Dermis blood vessel endothelial cell (primary cell): Measurements from ENCODE around the gene ZFP36L2. TPM values are rescaled to one million over a fixed set of nuclear protein-coding genes. Genes with fewer than 3 reads are reported as not detected.

Experiments used
- DNase-seq: peaks from one replicate; pipeline ENCODE4 v3.0.0; 2010
- total RNA-seq: library from RNA; depleted of rRNA; stranded (reverse); fragments of >200 nt; gene quantifications from 2 replicates; pipeline ENCODE4 v1.2.3, GENCODE V29; 2014

The ZFP36L2 gene
- total RNA-seq: 13.1 and 30.7 TPM in 2 replicates

GRCh38 chr2:43226558-43226954 is at the start of gene ZFP36L2:
Gene ZFP36L2 (minus strand): TSS chr2:43226606. CDS start chr2:43226315, 291 bp downstream.
- DNase-seq: peak; percentile 96

DNA sequence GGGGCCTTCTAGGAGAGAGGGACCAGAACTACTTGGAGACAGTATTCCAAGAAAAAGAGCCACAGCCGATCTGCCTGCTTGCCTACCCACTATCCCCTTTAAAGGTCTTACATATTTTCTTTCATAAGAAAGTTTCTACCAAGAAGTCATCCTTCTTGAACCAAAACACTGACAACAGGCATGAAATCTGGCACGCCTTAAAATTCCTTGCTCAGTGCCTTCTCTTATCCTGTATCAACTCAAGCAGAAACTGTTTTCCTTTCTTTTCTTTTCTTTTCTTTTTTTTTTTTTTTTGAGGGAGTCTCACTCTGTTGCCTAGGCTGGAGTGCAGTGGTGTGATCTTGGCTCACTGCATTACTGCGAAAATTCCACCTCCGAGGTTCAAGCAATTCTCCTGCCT is 48.3 kb upstream of the ZFP36L2 start:
- no peak for DNase-seq

DNA sequence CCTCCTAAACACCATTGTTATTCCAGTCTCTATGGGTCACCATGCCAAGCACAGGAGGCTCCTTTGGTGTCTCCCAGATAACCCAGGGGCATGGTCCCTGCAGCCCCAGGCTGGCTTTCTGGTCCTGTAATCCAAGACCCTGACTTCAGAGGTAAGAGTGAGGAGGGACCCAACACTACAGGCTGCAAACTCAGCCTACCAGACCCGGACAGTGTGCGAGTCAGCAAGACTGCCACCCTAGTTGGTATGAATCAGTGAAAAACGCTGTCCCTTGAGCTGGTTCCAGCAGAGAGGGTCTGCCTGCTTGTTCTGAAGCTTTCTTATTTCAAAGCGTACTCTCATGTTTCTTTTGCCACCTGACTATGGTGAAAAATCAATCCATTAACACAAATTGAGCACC is 47.6 kb upstream of the ZFP36L2 start:
- no peak for DNase-seq

GRCh38 chr2:43273529-43273928 is 47.1 kb upstream of the ZFP36L2 start:
- DNase-seq: no peak

DNA sequence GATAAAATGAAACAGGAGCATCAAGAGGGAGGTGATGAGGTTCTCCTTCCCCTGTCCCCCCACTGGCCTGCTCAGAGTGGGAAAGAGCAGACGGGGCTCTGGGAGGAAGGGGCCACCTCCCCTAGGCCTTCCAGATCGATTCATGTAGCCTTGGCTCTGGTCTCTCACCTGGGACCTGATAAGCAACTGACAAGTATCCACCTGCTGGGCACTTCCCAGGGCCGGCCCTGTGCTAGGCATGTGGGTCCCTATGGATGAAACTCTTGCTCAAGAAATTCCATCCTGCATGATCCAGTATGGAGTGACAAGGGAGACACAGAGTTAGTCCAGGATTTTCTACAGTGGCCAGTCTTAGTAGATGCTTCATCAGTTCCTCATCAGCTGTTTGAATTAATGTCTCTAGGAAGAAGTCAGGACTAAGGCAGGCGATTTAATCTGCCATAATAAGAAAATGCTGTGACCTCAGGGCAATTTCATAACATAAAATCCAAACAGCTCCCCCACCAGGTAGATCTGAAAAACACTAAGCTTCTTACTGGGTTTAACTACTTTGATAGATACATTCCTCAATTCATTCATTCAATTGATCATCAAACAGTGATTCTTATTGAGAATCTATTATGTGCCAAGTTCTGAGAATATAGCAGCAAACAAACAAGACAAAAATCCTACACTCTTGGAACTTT is 44.7 kb upstream of the ZFP36L2 start:
- DNase-seq: peak; percentile 13

GRCh38 chr2:43270461-43270860 is 44.1 kb upstream of the ZFP36L2 start:
- no peak for DNase-seq

GRCh38 chr2:43269706-43270105 is 43.3 kb upstream of the ZFP36L2 start:
- peak; percentile 28 for DNase-seq

- DNase-seq: peak; percentile 95
Measured at GRCh38 chr2:43269074-43269572, 42.7 kb upstream of the ZFP36L2 start.

- DNase-seq: no peak
Measured at GRCh38 chr2:43268066-43268953, 41.9 kb upstream of the ZFP36L2 start.

DNA sequence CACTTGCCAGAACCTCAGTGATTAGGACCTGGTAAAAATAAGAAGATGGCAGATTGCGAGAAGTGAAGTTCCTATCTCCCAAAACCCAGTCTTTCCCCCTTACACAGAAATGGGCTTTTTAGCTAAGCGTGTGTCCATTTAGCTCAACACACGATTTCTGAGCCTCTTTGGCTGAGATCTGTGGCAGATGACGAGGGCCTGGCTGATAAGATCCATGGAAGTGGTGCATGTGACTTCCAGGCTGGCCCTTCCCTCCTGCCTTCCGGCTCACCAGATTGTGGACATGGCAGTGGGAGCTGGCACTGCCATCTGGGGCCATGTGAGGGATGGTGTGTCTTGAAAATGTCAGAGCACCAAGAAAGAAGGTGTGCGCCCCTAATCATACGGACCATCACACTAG is 41.0 kb upstream of the ZFP36L2 start:
- DNase-seq: no peak

DNA sequence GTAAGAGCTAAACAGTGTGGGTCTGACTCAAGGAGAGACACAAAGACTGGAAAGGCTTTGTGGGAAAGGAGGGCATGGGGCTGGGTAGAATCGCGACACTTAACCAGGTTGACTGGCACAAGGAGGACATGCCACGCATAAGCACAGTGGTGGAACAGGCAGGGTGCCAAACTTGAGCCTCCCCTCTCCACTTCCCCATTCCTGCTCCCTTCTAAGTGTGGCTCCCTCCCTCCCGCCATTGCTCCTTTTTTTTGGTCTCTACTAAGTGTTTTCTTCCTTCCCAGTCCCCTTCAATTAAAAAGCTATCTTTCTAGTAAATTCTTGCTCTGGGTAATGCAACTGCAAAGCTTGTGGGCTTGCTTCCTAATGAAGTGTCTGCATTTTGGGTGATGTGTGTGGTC is 40.3 kb upstream of the ZFP36L2 start:
- no peak for DNase-seq

DNA sequence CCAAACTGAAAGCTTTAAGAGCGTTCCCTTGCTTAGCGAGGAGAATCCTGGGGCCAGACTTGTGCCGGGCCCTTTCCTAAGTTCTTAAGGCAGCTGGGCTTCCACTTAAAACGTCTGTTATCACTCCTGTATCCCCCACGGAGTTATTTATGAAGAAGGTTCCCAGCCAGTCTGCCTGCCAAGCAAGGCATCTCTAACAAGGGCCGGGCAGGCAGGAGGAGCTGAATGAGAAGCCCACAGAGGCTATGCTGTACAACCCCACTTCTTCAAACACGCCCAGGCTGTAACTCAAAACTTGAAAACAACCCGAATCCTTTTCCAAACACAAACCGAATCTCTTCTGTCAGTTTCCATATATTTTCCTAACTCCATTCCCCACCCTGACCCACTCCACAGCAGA is 39.0 kb upstream of the ZFP36L2 start:
- DNase-seq: no peak

DNA sequence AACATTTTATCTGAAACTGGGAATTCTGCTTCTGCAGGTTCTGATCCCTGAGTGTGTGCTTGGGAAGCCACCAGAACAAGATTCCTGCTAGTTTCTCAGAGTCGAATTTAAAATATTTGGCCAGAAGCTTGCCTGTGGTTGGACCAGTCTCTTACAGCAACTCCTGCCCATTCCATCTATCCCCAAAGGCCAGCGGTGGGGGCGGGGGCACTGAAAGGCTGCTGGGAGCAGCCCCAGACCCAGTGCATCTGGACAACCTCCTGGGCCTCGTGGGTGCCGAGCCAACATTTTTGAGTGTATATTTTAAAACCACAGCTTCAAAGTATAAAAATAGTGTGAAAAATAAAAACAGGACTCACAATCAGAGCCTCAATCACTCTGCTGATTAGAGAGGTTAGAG is 38.6 kb upstream of the ZFP36L2 start:
- no peak for DNase-seq

DNA sequence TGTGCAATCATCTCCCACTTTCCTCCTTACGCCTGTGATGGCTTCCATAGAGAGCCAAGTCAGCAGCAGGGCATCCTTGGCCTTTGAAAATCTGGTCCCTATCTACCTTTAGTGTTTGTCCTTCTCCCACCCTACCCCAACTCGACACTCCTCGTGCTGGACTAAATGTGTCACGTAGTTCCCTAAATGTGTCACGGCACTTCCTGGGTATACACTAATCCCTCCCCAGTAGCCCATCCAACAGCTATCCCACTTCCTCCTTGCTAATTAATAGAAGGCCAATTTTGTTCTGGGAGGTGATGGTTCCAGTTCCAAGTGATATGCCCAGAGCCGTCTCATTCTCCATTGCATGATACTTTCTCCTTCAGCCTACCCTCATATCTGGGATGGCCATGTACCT is 36.5 kb upstream of the ZFP36L2 start:
- DNase-seq: no peak

DNA sequence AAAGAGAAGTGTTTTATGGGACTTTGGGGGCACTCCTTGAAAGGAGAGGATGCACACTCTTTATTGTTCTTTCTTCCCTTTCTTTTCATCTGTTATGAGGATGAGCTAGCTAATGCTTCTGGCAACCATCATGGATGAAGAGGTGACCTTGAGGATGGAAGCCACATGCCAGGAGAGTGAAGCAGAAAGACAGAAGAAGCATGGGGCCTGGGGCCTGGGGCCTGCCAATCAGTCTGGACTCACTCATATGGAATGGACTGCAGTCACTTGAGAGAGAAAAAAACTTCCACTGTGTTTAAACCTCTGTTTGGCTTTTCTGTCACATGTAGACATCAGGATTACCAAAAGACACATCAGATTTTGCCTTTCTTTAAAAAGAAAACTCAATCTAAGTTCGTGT is 35.8 kb upstream of the ZFP36L2 start:
- DNase-seq: no peak

DNA sequence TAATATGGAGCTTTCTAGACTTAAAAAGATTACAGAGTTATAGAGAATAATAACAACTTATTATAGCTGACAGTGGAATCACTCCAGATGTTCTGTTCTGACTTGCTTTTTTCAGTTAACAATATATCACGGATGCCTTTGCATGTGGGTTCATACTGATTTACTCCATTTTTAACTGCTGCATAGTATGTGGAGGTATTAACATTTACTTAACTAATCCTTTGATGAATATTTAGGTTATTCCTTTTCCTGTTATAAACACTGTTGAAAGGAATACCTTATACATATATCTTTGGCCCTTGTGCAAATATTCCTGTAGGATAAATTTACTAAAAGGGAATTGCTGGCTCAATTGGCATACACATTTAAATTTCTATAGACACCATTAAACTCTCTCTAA is 33.1 kb upstream of the ZFP36L2 start:
- DNase-seq: no peak

GRCh38 chr2:43258547-43259156 is 32.2 kb upstream of the ZFP36L2 start:
- no peak for DNase-seq

- DNase-seq: peak; percentile 26
Measured at GRCh38 chr2:43255296-43255910, 29.0 kb upstream of the ZFP36L2 start.

- no peak for DNase-seq
Measured at GRCh38 chr2:43254331-43254730, 27.9 kb upstream of the ZFP36L2 start.

DNA sequence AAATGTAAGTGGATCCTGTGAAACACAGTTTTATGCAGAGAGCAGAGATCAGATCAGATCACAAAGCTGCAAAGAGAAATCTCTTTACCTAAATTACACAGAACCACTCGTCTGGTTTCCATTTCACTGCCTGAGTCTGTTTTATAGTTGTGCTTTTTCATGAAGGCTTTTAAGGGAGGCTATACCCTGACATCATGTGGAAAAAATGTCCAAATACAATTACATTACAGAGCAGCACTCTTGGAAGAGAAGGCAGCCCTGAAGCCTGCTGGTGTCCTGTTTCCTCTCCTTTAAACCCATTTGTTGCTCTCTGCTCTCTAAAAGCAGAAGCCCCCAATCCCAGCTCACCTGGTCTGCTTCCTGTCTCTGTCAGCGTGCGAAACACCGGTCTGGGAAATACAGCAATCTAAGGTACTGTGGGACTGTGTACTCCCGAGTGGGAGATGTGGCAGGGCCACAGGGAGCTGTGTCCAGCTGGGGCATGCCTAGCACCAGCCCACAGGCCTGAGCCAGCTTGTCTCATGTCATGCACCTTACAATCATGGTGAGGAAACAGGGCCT is 24.8 kb upstream of the ZFP36L2 start:
- DNase-seq: peak; percentile 27

- DNase-seq: no peak
Measured at GRCh38 chr2:43250015-43250414, 23.6 kb upstream of the ZFP36L2 start.

GRCh38 chr2:43248621-43249020 is 22.2 kb upstream of the ZFP36L2 start:
- no peak for DNase-seq

DNA sequence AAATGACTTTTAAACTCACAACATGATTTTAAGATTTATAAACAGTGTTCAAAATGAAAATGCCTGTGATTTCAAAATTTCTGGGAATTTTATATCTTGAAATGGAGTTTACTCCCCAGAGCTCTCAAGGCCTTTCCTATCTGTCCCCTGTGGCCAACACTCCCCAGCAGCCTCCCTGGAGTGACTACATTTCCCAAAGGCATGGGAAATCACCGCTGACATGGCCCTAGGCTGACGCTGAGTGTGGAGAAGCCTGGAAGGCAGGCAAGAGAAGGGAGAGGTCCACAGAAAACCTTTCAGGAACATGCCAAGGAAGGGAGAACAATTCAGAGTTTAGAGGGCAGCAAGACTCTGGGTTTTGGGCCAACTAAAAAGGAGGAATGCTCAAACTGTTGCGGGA is 20.2 kb upstream of the ZFP36L2 start:
- no peak for DNase-seq
